K562 (cell line): ENCODE data around the gene NUDCD3. TPM values are rescaled to one million over a fixed set of nuclear protein-coding genes. Genes with fewer than 3 reads are reported as not detected.
A peak's percentile ranks its signal among the peaks of the same experiment; 100 is the strongest.

Source experiments
- ATAC-seq: fragments of 200-7000 bp; cut with Tn5 transposase; 3 replicates; pipeline ENCODE4 v1.9.1; 2020; ENCODE audit warnings: moderate library complexity
- BruUV-seq: library from RNA; stranded (reverse); fragments of 400-500 nt; replicated peaks from 2 replicates; lab custom pipeline; 2021; lab: Mats Ljungman, UMichigan
- CTCF ChIA-PET: fragments of 300-600 bp; formaldehyde crosslinking; extraction: SDS; loops from one replicate; lab custom pipeline; 2021; ENCODE audit warnings: low intra/inter-chr PET ratio; lab: Yijun Ruan, JAX
- POLR2A ChIA-PET: fragments of 300-600, 350-650 bp; sonication (Branson Sonifier 250); formaldehyde crosslinking; extraction: SDS; loops from one replicate; lab custom pipeline; 2021; ENCODE audit warnings: antibody characterized with exemption, inconsistent platforms; lab: Yijun Ruan, JAX
- DNase-seq, 4 experiments: peaks; one replicate each; pipeline versions ENCODE4 v3.0.0 to v3.0.0-alpha.2; 2011 to 2018; ENCODE audit warnings: low spot score in 3 of 4, mixed read lengths in 3 of 4; ENCODE audit errors: extremely low read depth in 1 of 4
- FAIRE-seq: peaks from 2 replicates; lab custom pipeline; 2011; peaks lifted over from hg19 to GRCh38; lab: Jason Lieb, UNC
- H2AFZ ChIP-seq: 2 replicates; pipeline ENCODE4 v1.6.0; 2011; ENCODE audit warnings: low read depth, low read length, control low read depth, inconsistent platforms
- H3K27ac ChIP-seq: fragments of 200-600 bp; 3 replicates; pipeline ENCODE4 v1.8.0; 2011; ENCODE audit warnings: low read depth, mild to moderate bottlenecking, control low read depth, inconsistent platforms, low read length, moderate library complexity, mixed read lengths; ENCODE audit errors: extremely low read depth
- H3K27me3 ChIP-seq, 2 experiments: fragments of 300-600 bp in 1 of 2; 2 replicates in 1 of 2; 3 replicates in 1 of 2; pipeline versions ENCODE4 v1.6.0 to v1.8.0; 2011; ENCODE audit warnings: inconsistent platforms in 2 of 2, low read length in 2 of 2, mild to moderate bottlenecking in 1 of 2, mixed read lengths in 1 of 2, moderate library complexity in 1 of 2; ENCODE audit not compliant: control insufficient read depth in 2 of 2, insufficient read depth in 2 of 2
- H3K36me3 ChIP-seq: fragments of 300-600 bp; 3 replicates; pipeline ENCODE4 v1.8.0; 2011; ENCODE audit warnings: mild to moderate bottlenecking, low read length, inconsistent platforms; ENCODE audit not compliant: control insufficient read depth, insufficient read depth
- H3K4me1 ChIP-seq, 2 experiments: fragments of 200-600 bp in 1 of 2; replicated peaks in 1 of 2; 2 replicates in 1 of 2; 3 replicates in 1 of 2; pipeline versions ENCODE4 v1.5.1 to v1.8.0; 2011; ENCODE audit warnings: inconsistent platforms in 2 of 2, low read length in 2 of 2, mild to moderate bottlenecking in 1 of 2, mixed read lengths in 1 of 2, moderate library complexity in 1 of 2; ENCODE audit not compliant: control insufficient read depth in 2 of 2, insufficient read depth in 2 of 2
- H3K4me2 ChIP-seq: 2 replicates; pipeline ENCODE4 v1.6.1; 2011; ENCODE audit warnings: low read length, control low read depth, inconsistent platforms, mixed read lengths; ENCODE audit not compliant: insufficient read depth
- H3K4me3 ChIP-seq: fragments of 200-600 bp; sonication (generic), shearing (Covaris generic); 2 replicates; pipeline ENCODE4 v1.5.1; 2016; ENCODE audit warnings: control low read depth, inconsistent platforms
- H3K79me2 ChIP-seq: fragments of 200-600 bp; 3 replicates; pipeline ENCODE4 v1.8.0; 2011; ENCODE audit warnings: low read length, inconsistent platforms; ENCODE audit not compliant: control insufficient read depth, insufficient read depth
- H3K9ac ChIP-seq, 2 experiments: 2 replicates each; pipeline versions ENCODE4 v1.6.0 to v1.6.1; 2011; ENCODE audit warnings: low read depth in 2 of 2, low read length in 2 of 2, control low read depth in 1 of 2, inconsistent platforms in 1 of 2, mild to moderate bottlenecking in 1 of 2, mixed read lengths in 1 of 2; ENCODE audit not compliant: insufficient read depth in 1 of 2
- H3K9me1 ChIP-seq: one replicate; pipeline ENCODE4 v1.6.0; 2011; ENCODE audit warnings: inconsistent platforms, mild to moderate bottlenecking, low read length, moderate library complexity; ENCODE audit not compliant: control insufficient read depth, insufficient read depth
- H3K9me3 ChIP-seq: replicated peaks from 2 replicates; pipeline ENCODE4 v1.5.1; 2011; ENCODE audit warnings: low read depth, low read length, inconsistent platforms; ENCODE audit not compliant: control insufficient read depth, insufficient read depth
- H4K20me1 ChIP-seq: replicated peaks from 2 replicates; pipeline ENCODE4 v1.6.1; 2011; ENCODE audit warnings: low read length, inconsistent platforms, mixed read lengths; ENCODE audit not compliant: control insufficient read depth, insufficient read depth
- ELF2 ChIP-seq: fragments of 250-450 bp; sonication (Bioruptor Pico); IDR thresholded peaks from 2 replicates; pipeline ENCODE4 v1.5.0; 2021; ENCODE audit warnings: mild to moderate bottlenecking
- ETV1 ChIP-seq: fragments of 450-650 bp; conservative IDR thresholded peaks from 2 replicates; pipeline ENCODE4 v1.6.1; 2016; ENCODE audit warnings: missing genetic modification characterization, control low read depth, low read depth, missing compliant biosample characterization
- GABPA ChIP-seq: fragments of 200-800 bp; sonication (Bioruptor generic); conservative IDR thresholded peaks from 2 replicates; pipeline ENCODE4 v1.6.1; 2016; ENCODE audit warnings: low read depth, missing genetic modification characterization, missing compliant biosample characterization
- LARP7 ChIP-seq: fragments of 450-650 bp; IDR thresholded peaks from 2 replicates; pipeline ENCODE4 v1.6.1; 2016
- MEF2A ChIP-seq: IDR thresholded peaks from 2 replicates; pipeline ENCODE4 v1.6.1; 2011; ENCODE audit warnings: low read depth, mild to moderate bottlenecking, low read length, moderate library complexity; ENCODE audit not compliant: control insufficient read depth
- PURB ChIP-seq: sonication (generic); formaldehyde crosslinking; IDR thresholded peaks from 2 replicates; pipeline ENCODE4 v1.9.0; 2021; ENCODE audit warnings: low read depth, mild to moderate bottlenecking, missing genetic modification reagents
- PYGO2 ChIP-seq: fragments of 450-650 bp; IDR thresholded peaks from 2 replicates; pipeline ENCODE4 v1.6.1; 2016; ENCODE audit warnings: mild to moderate bottlenecking, missing genetic modification characterization, moderate library complexity, missing compliant biosample characterization
- RCOR1 ChIP-seq, 2 experiments: IDR thresholded peaks; 2 replicates each; pipeline ENCODE4 v1.6.1; 2012; ENCODE audit warnings: low read depth in 2 of 2, low read length in 2 of 2, borderline replicate concordance in 1 of 2, improper control_type of control experiment in 1 of 2
- SMARCE1 ChIP-seq: fragments of 450-650 bp; IDR thresholded peaks from 2 replicates; pipeline ENCODE4 v1.7.1; 2016; ENCODE audit warnings: mild to moderate bottlenecking
- ZBED1 ChIP-seq: IDR thresholded peaks from 2 replicates; pipeline ENCODE4 v1.6.1; 2014
- ZBTB12 ChIP-seq: fragments of 250-450 bp; sonication (Bioruptor Pico); IDR thresholded peaks from 2 replicates; pipeline ENCODE4 v1.4.0; 2020
- ZNF232 ChIP-seq: sonication (generic); formaldehyde crosslinking; IDR thresholded peaks from 2 replicates; pipeline ENCODE4 v1.8.0; 2022; ENCODE audit warnings: mild to moderate bottlenecking, missing genetic modification reagents
- ZNF263 ChIP-seq: sonication (generic); formaldehyde crosslinking; IDR thresholded peaks from 2 replicates; pipeline ENCODE4 v1.8.0; 2022; ENCODE audit warnings: mild to moderate bottlenecking, missing genetic modification reagents, borderline replicate concordance
- ZNF609 ChIP-seq: sonication (generic); formaldehyde crosslinking; IDR thresholded peaks from 2 replicates; pipeline ENCODE4 v1.8.1; 2023; ENCODE audit warnings: missing genetic modification reagents, mild to moderate bottlenecking, borderline replicate concordance
- WGBS: fragments of 100-300 bp; shearing (Covaris generic); methylation state at CpG from one replicate; pipeline ENCODE4 v1.1.6; 2016; ENCODE audit warnings: low coverage, mixed read lengths; ENCODE audit not compliant: insufficient coverage; ENCODE audit errors: missing lambda C conversion rate; 5-methylcytosine and 5-hydroxymethylcytosine counted together
- in situ Hi-C: fragments of 300-500 bp; cut with MboI; formaldehyde crosslinking; loops from 4 replicates; pipeline ENCODE4 v1.15.0; 2018; ENCODE audit warnings: inconsistent platforms, mixed read lengths
- intact Hi-C: fragments of 100-400 bp; cut with micrococcal nuclease; formaldehyde crosslinking; loops from 2 replicates; pipeline ENCODE4 v1.14.2; 2022
- polyA plus RNA-seq, 8 experiments: library from polyadenylated mRNA; depleted of rRNA in 4 of 8; stranded (reverse) in 5 of 8; unstranded in 3 of 8; fragments of >200 nt; fragmentation: Nextera tagmentation in 2 of 8; fragmentation: Illumina TruSeq in 1 of 8; extraction: Ambion mirVana in 2 of 8; extraction: Trizol in 1 of 8; gene quantifications; 2 replicates each; pipeline versions ENCODE4 v1.2.1 to v1.2.3, GENCODE V29; 2011 to 2014; ENCODE audit warnings: inconsistent platforms in 1 of 8, missing spikeins in 1 of 8
- total RNA-seq, 7 experiments: library from RNA; depleted of rRNA in 6 of 7; stranded (reverse); fragments of >200 nt in 6 of 7; fragmentation: Illumina TruSeq in 2 of 7; extraction: Trizol in 2 of 7; gene quantifications; 2 replicates each; pipeline versions ENCODE4 v1.2.1 to v1.2.3, GENCODE V29; 2011 to 2021; ENCODE audit warnings: low replicate concordance in 1 of 7

Gene NUDCD3
- total and polyA plus RNA-seq, 9 of the 15 experiments (the other 6 are each of a cell fraction or from before 2014, with no cell fraction given) = 24.8 to 64.2 (median 42.6) TPM

- Histone ChIP-seq H3K36me3 (no peaks in the 10 kb centered on the region), H3K4me1 (no peaks in the 10 kb centered on the region), H3K9me3 (0 out of 2 replicates have a peak, but pooled peaks cover 3% of the 10 kb centered on the region), H3K79me2 (no peaks in the 10 kb centered on the region), H3K9ac (no peak overlapping the region), H3K27me3 (peaks cover 0 to 14% of the 10 kb centered on the region in 2 experiments; a peak in 2 of 5 replicates), H4K20me1 (no peaks in the 10 kb centered on the region), H2AFZ (no peak overlapping the region), H3K27ac (no peak overlapping the region), H3K4me2 (no peak overlapping the region), H3K9me1 (no peaks in the 10 kb centered on the region), H3K4me3 (no peak overlapping the region)
- ChIA-PET POLR2A (interaction anchor here (3.1 kb wide), 1 partner anchor 10 kb away, joined by 12 read pairs; no protein-coding TSS in a partner anchor), CTCF (no interaction called here)
- peak in 1 of 4 experiments; percentile 4 for DNase-seq
- FAIRE-seq = no peak
- ATAC-seq = no peak
- WGBS = 0% methylated on average over 1 of the region's 1 CpG
- TF ChIP-seq ZNF232 (CRISPR knock-in tag) (no peak), ZBED1 (no peak), LARP7 (no peak), ZBTB12 (no peak), ZNF263 (no peak), ETV1 (tag) (no peak), PYGO2 (tag) (no peak), RCOR1 (IDR thresholded peaks at IDR 0.05; ENCODE audit: borderline replicate concordance in 1 of 2, low read depth in 2 of 2, low read length in 2 of 2) (no peak), ELF2 (CRISPR knock-in tag) (no peak), GABPA (tag) (no peak), MEF2A (no peak), PURB (CRISPR knock-in tag) (no peak), SMARCE1 (no peak), ZNF609 (CRISPR knock-in tag) (no peak)
- in situ Hi-C loops (no loop called here), intact Hi-C loops (no loop called here)
- no TSS peak for BruUV-seq
Measured at GRCh38 chr7:44368885-44369284, 121.6 kb downstream of the NUDCD3 start.
